GM15510 (cell line): ENCODE measurements around the gene RPS10.
A peak's percentile ranks its signal among the peaks of the same experiment; 100 is the strongest.

Experiments used
- POLR2A ChIP-seq: IDR thresholded peaks from 3 replicates; pipeline ENCODE4 v1.6.1; 2011; ENCODE audit warnings: borderline replicate concordance; ENCODE audit not compliant: insufficient read length; ENCODE audit errors: extremely low read depth

RPS10 gene

GRCh38 chr6:34424200-34425131 lies 1.4 kb downstream of the RPS10 start:
- no peak for TF ChIP-seq POLR2A

GRCh38 chr6:34423254-34423653 lies 2.6 kb downstream of the RPS10 start:
- no peak for TF ChIP-seq POLR2A

GRCh38 chr6:34418367-34418766 lies 7.5 kb downstream of the RPS10 start:
- TF ChIP-seq POLR2A: no peak

GRCh38 chr6:34416877-34417371 lies 8.9 kb downstream of the RPS10 start:
- no peak for TF ChIP-seq POLR2A

- TF ChIP-seq POLR2A: no peak
Observed at GRCh38 chr6:34414999-34415858, 10.6 kb downstream of the RPS10 start.

- no peak for TF ChIP-seq POLR2A
Observed at GRCh38 chr6:34412643-34413214, 13.1 kb downstream of the RPS10 start.

- TF ChIP-seq POLR2A: no peak
Observed at GRCh38 chr6:34412016-34412415, 13.9 kb downstream of the RPS10 start.

- no peak for TF ChIP-seq POLR2A
Observed at GRCh38 chr6:34396518-34396917, 29.4 kb downstream of the RPS10 start.

GRCh38 chr6:34393966-34394305 lies 31.9 kb downstream of the RPS10 start:
- TF ChIP-seq POLR2A: no peak

- TF ChIP-seq POLR2A: no peak
Observed at GRCh38 chr6:34393191-34393965, 32.5 kb downstream of the RPS10 start.

GRCh38 chr6:34392497-34393190 lies 33.2 kb downstream of the RPS10 start, which contains the start of gene NUDT3:
Gene NUDT3 (minus strand): TSS chr6:34392669. CDS start chr6:34392362, 307 bp downstream.
- peak; percentile 85 for TF ChIP-seq POLR2A

GRCh38 chr6:34391786-34392496 lies 33.9 kb downstream of the RPS10 start:
- peak; percentile 48 for TF ChIP-seq POLR2A

GRCh38 chr6:34391473-34391785 lies 34.4 kb downstream of the RPS10 start:
- TF ChIP-seq POLR2A: no peak

GRCh38 chr6:34390531-34391472 lies 35.1 kb downstream of the RPS10 start:
- no peak for TF ChIP-seq POLR2A
